ENCODE measurements around the gene ABLIM1. TPM values are rescaled to one million over a fixed set of nuclear protein-coding genes. Genes with fewer than 3 reads are reported as not detected.

ABLIM1 gene
- total and polyA plus RNA-seq, 4 donors: 13.6 to 117 (median 35.1) TPM

DNA sequence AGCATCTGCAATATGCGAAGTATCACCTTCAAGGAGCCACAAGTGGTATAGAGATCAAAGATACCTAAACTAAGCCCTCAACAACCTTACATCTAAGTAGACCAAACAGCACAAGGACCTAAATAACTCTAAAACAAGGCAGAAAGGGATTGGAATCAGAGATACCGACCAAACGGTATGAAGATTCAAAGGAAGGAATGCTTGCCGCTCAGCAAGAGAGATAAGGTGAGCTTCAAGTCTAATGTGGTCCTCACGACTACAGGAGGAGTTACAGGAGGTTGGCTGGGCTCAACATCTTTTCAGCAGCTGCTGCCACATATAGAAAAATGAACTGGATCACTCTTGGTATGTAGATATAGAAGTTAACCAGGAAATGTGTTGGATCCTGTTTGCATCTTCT lies 11.6 kb downstream of the ABLIM1 start:
- Histone ChIP-seq H3K27me3 (ENCODE audit: control insufficient read depth in 1 of 2, insufficient read depth in 2 of 2, low read length in 1 of 2) (no peaks in the 10 kb centered on the region), H3K27ac (ENCODE audit: low read depth in 1 of 2, low read length in 2 of 2) (no peak overlapping the region), H3K9me3 (ENCODE audit: control insufficient read depth, low read length) (no peaks in the 10 kb centered on the region), H3K36me3 (ENCODE audit: control insufficient read depth in 1 of 2, insufficient read depth in 2 of 2, low read length in 1 of 2) (no peaks in the 10 kb centered on the region), H3K4me3 (ENCODE audit: low read length in 2 of 2) (no peak overlapping the region), H3K4me1 (ENCODE audit: control insufficient read depth in 1 of 2, insufficient read depth in 2 of 2, low read length in 2 of 2) (no peaks in the 10 kb centered on the region)
- no peak for DNase-seq
- 82 to 89% methylated on average over 5 of the region's 5 CpGs for WGBS, 2 donors
- intact Hi-C loops (cut with DNase I): no loop called here
- no peak for ATAC-seq (ENCODE audit: low FRiP score)

DNA sequence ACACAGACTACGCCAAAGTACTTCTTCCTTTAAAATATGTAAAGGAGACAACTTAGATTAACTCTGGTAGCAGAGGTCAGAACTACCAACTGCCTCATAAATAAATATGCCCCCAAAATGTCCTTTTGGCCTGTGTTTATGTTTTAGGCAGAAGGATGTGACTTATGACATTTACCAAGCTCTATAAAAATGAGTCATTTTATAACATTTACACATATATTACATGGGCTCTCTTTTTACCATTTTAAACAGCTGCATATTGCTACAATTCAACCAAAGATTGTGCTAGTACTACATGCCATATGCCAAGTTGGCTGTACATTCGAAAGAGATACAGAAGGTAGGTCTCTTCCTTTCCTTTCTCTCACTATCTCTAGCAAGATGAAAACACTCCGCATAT lies 12.4 kb downstream of the ABLIM1 start:
- H3K36me3 ChIP-seq (ENCODE audit: control insufficient read depth in 1 of 2, insufficient read depth in 2 of 2, low read length in 1 of 2): no peaks in the 10 kb centered on the region
- DNase-seq (no peak), ATAC-seq (ENCODE audit: low FRiP score) (no peak)
- no peaks in the 10 kb centered on the region for H3K27me3 ChIP-seq (ENCODE audit: control insufficient read depth in 1 of 2, insufficient read depth in 2 of 2, low read length in 1 of 2)
- H3K4me1 ChIP-seq (ENCODE audit: control insufficient read depth in 1 of 2, insufficient read depth in 2 of 2, low read length in 2 of 2): no peaks in the 10 kb centered on the region
- 94 to 97% methylated on average over 3 of the region's 3 CpGs for WGBS, 2 donors
- no peak overlapping the region for H3K4me3 ChIP-seq (ENCODE audit: low read length in 2 of 2)
- no peaks in the 10 kb centered on the region for H3K9me3 ChIP-seq (ENCODE audit: control insufficient read depth, low read length)
- H3K27ac ChIP-seq (ENCODE audit: low read depth in 1 of 2, low read length in 2 of 2): no peak overlapping the region
- intact Hi-C loops (cut with DNase I): no loop called here

DNA sequence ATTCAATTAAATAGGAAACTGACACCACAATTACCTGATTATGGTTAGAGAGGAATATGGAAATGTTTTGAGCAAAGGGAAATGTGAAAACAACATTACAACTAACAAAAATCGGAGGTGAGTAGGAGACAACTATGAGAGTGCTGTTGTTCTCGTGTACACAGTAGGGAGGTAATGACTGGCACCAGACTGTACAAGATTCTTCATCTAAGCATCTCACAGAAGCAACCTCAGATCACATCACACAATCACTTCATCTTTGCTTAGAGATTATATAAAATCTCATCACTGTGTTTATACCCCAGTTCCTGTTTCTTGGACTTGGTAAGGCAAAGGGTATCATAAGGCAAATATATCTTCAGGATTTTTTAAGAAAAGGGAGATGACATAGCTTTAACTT lies 14.9 kb downstream of the ABLIM1 start:
- 92 to 93% methylated on average over 2 of the region's 2 CpGs for WGBS, 2 donors
- Histone ChIP-seq H3K27me3 (ENCODE audit: control insufficient read depth in 1 of 2, insufficient read depth in 2 of 2, low read length in 1 of 2) (no peaks in the 10 kb centered on the region), H3K9me3 (ENCODE audit: control insufficient read depth, low read length) (no peaks in the 10 kb centered on the region), H3K4me3 (ENCODE audit: low read length in 2 of 2) (no peak overlapping the region), H3K27ac (ENCODE audit: low read depth in 1 of 2, low read length in 2 of 2) (no peak overlapping the region), H3K4me1 (ENCODE audit: control insufficient read depth in 1 of 2, insufficient read depth in 2 of 2, low read length in 2 of 2) (no peaks in the 10 kb centered on the region), H3K36me3 (ENCODE audit: control insufficient read depth in 1 of 2, insufficient read depth in 2 of 2, low read length in 1 of 2) (no peaks in the 10 kb centered on the region)
- ATAC-seq (ENCODE audit: low FRiP score): no peak
- intact Hi-C loops (cut with DNase I): no loop called here
- DNase-seq: no peak

GRCh38 chr10:114642729-114643128 lies 15.3 kb downstream of the ABLIM1 start:
- 71% methylated on average over 5 of the region's 5 CpGs for WGBS, 2 donors
- H3K9me3 ChIP-seq (ENCODE audit: control insufficient read depth, low read length): no peaks in the 10 kb centered on the region

DNA sequence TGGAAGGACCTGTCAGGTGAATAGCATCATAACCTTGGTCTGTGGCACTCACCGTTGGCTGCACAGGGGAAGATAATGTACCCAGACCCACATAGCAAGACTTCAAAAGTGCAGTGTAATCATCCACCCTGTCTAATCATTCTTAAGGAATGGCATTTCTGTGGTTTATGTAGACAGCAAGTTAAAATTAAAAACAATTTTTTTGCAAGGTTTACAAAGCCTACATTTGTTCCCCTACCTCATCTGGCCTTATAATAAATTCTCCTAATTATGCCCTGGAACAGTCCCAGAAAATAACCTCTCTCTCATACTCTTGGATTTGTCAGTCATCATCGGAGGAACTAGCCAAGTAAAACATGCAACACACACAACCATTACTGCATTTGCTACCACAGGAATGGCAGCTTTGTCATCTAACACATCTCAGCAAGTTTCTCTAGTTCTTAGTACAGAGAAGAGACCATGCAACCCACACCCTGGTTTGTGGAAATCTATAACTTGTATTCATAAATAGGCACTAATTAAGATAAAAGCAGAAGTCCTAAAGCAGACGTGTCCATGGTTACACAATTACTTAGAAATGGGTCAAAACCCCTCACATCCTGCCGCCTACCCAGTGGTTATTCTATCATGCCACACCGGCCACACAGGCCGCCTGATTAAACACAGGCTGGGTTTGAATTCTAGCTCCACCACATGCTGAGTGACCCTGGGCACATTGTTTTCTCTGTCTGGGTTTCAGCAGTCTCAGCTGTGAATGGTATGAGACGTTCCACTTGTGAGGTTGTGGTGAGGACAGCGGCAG lies 19.1 kb downstream of the ABLIM1 start:
- Histone ChIP-seq H3K27ac (ENCODE audit: low read depth in 1 of 2, low read length in 2 of 2) (no peak overlapping the region), H3K36me3 (ENCODE audit: control insufficient read depth in 1 of 2, insufficient read depth in 2 of 2, low read length in 1 of 2) (no peaks in the 10 kb centered on the region), H3K27me3 (ENCODE audit: control insufficient read depth in 1 of 2, insufficient read depth in 2 of 2, low read length in 1 of 2) (no peaks in the 10 kb centered on the region), H3K4me3 (ENCODE audit: low read length in 2 of 2) (no peak overlapping the region), H3K9me3 (ENCODE audit: control insufficient read depth, low read length) (no peaks in the 10 kb centered on the region), H3K4me1 (ENCODE audit: control insufficient read depth in 1 of 2, insufficient read depth in 2 of 2, low read length in 2 of 2) (no peaks in the 10 kb centered on the region)
- WGBS, 2 donors: 66 to 72% methylated on average over 8 of the region's 8 CpGs
- ATAC-seq (ENCODE audit: low FRiP score) (no peak), DNase-seq (no peak)
- intact Hi-C loops (cut with DNase I): no loop called here

More at GRCh38 chr10:114642729-114643128, 15.3 kb downstream of the ABLIM1 start:
- no peak for ATAC-seq (ENCODE audit: low FRiP score)
- H3K36me3 ChIP-seq (ENCODE audit: control insufficient read depth in 1 of 2, insufficient read depth in 2 of 2, low read length in 1 of 2): no peaks in the 10 kb centered on the region
- intact Hi-C loops (cut with DNase I): no loop called here
- H3K4me3 ChIP-seq (ENCODE audit: low read length in 2 of 2): no peak overlapping the region
- H3K27me3 ChIP-seq (ENCODE audit: control insufficient read depth in 1 of 2, insufficient read depth in 2 of 2, low read length in 1 of 2): no peaks in the 10 kb centered on the region
- H3K4me1 ChIP-seq (ENCODE audit: control insufficient read depth in 1 of 2, insufficient read depth in 2 of 2, low read length in 2 of 2): no peaks in the 10 kb centered on the region
- no peak overlapping the region for H3K27ac ChIP-seq (ENCODE audit: low read depth in 1 of 2, low read length in 2 of 2)
- no peak for DNase-seq

- no peak overlapping the region for H3K4me3 ChIP-seq (ENCODE audit: low read length in 2 of 2)
- 90 to 91% methylated on average over 6 of the region's 6 CpGs for WGBS, 2 donors
- no peak overlapping the region for H3K27ac ChIP-seq (ENCODE audit: low read depth in 1 of 2, low read length in 2 of 2)
- peaks cover 0 to 3% of the 10 kb centered on the region in 2 donors for H3K4me1 ChIP-seq (ENCODE audit: control insufficient read depth in 1 of 2, insufficient read depth in 2 of 2, low read length in 2 of 2)
- intact Hi-C loops (cut with DNase I): loop anchor here in 1 of 2 donors (2.0 kb wide), 2 partner anchors 49 to 85 kb away; no protein-coding TSS in a partner anchor
- no peak for DNase-seq
- no peaks in the 10 kb centered on the region for H3K27me3 ChIP-seq (ENCODE audit: control insufficient read depth in 1 of 2, insufficient read depth in 2 of 2, low read length in 1 of 2)
- ATAC-seq (ENCODE audit: low FRiP score): no peak
- no peaks in the 10 kb centered on the region for H3K36me3 ChIP-seq (ENCODE audit: control insufficient read depth in 1 of 2, insufficient read depth in 2 of 2, low read length in 1 of 2)
- no peaks in the 10 kb centered on the region for H3K9me3 ChIP-seq (ENCODE audit: control insufficient read depth, low read length)
These were observed 22.1 kb downstream of the ABLIM1 start for GRCh38 chr10:114635797-114636550.

GRCh38 chr10:114635101-114635500 lies 23.0 kb downstream of the ABLIM1 start:
- Histone ChIP-seq H3K27ac (ENCODE audit: low read depth in 1 of 2, low read length in 2 of 2) (peak overlapping the region in 1 of 2 donors; percentile 34), H3K4me1 (ENCODE audit: control insufficient read depth in 1 of 2, insufficient read depth in 2 of 2, low read length in 2 of 2) (peaks cover 0 to 3% of the 10 kb centered on the region in 2 donors)
- intact Hi-C loops (cut with DNase I): loop anchor here in 1 of 2 donors (2.0 kb wide), 2 partner anchors 50 to 84 kb away; no protein-coding TSS in a partner anchor

DNA sequence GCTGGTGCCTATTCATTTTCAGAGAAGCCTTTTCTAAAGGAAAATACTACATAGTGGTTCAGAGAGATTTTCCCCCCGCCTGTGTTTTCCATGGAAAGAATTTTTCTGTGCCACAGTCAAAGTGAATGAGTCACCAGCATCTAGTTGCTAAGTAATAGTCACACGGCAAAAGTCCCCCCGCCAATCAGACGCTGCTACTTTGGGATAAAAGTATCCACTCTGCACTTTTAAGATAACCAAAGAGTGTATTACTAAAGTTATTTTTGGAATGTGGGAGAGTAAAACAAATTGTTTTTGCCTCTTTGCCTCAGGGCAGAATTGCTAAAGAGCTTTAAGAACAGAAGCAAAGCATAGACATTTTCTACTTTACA lies 23.5 kb downstream of the ABLIM1 start:
- Histone ChIP-seq H3K36me3 (ENCODE audit: control insufficient read depth in 1 of 2, insufficient read depth in 2 of 2, low read length in 1 of 2) (no peaks in the 10 kb centered on the region), H3K4me3 (ENCODE audit: low read length in 2 of 2) (no peak overlapping the region), H3K4me1 (ENCODE audit: control insufficient read depth in 1 of 2, insufficient read depth in 2 of 2, low read length in 2 of 2) (peaks cover 0 to 3% of the 10 kb centered on the region in 2 donors), H3K27ac (ENCODE audit: low read depth in 1 of 2, low read length in 2 of 2) (no peak overlapping the region), H3K27me3 (ENCODE audit: control insufficient read depth in 1 of 2, insufficient read depth in 2 of 2, low read length in 1 of 2) (no peaks in the 10 kb centered on the region), H3K9me3 (ENCODE audit: control insufficient read depth, low read length) (no peaks in the 10 kb centered on the region)
- DNase-seq (peak; percentile 86 to 87), ATAC-seq (ENCODE audit: low FRiP score) (peak; percentile 86)
- WGBS, 2 donors: 3 to 6% methylated on average over 4 of the region's 4 CpGs
- intact Hi-C loops (cut with DNase I): loop anchor here (2.0 to 5.0 kb wide), 3 partner anchors 50 to 84 kb away; no protein-coding TSS in a partner anchor

More at GRCh38 chr10:114635101-114635500, 23.0 kb downstream of the ABLIM1 start:
- 36 to 38% methylated on average over 7 of the region's 7 CpGs for WGBS, 2 donors
- Histone ChIP-seq H3K27me3 (ENCODE audit: control insufficient read depth in 1 of 2, insufficient read depth in 2 of 2, low read length in 1 of 2) (no peaks in the 10 kb centered on the region), H3K9me3 (ENCODE audit: control insufficient read depth, low read length) (no peaks in the 10 kb centered on the region), H3K36me3 (ENCODE audit: control insufficient read depth in 1 of 2, insufficient read depth in 2 of 2, low read length in 1 of 2) (no peaks in the 10 kb centered on the region), H3K4me3 (ENCODE audit: low read length in 2 of 2) (no peak overlapping the region)
- DNase-seq (no peak), ATAC-seq (ENCODE audit: low FRiP score) (no peak)

Measured in aorta (tissue), 5 donors.